Measurements from ENCODE around the gene AQP1.

Gene AQP1

DNA sequence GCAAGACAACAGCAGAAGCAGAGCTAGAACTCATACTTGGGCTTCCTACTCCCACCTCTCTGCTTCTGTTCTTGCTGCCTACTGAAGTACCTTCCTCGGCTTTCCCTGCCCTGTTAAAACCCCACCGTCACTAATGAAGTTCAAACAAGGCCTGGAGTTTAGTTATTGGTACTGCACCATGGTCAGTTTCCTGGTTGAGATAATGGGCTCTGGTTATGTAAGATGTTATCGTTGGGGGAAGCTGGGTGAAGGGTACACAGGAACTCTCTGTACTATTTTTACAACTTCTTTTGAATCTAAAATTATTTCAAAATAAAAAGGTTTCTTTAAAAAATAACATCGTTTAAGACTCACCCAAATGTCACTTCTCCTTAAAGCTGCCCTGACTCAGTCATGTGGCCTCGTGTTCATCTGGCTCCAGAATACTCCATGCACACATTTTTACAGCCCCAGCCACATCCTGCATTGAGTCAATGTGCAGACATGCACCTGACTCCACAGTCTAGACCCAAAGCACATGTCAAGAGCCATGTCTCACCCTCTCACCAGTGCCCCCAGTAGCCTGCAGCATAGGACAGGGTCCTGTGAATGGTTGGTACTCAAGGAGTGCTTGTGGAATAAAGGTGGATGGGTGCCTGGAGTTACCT, 36.9 kb upstream of the AQP1 start:
- no peak for DNase-seq (ENCODE audit: low read depth)
- no peak overlapping the region for H3K4me3 ChIP-seq (ENCODE audit: low read length)

DNA sequence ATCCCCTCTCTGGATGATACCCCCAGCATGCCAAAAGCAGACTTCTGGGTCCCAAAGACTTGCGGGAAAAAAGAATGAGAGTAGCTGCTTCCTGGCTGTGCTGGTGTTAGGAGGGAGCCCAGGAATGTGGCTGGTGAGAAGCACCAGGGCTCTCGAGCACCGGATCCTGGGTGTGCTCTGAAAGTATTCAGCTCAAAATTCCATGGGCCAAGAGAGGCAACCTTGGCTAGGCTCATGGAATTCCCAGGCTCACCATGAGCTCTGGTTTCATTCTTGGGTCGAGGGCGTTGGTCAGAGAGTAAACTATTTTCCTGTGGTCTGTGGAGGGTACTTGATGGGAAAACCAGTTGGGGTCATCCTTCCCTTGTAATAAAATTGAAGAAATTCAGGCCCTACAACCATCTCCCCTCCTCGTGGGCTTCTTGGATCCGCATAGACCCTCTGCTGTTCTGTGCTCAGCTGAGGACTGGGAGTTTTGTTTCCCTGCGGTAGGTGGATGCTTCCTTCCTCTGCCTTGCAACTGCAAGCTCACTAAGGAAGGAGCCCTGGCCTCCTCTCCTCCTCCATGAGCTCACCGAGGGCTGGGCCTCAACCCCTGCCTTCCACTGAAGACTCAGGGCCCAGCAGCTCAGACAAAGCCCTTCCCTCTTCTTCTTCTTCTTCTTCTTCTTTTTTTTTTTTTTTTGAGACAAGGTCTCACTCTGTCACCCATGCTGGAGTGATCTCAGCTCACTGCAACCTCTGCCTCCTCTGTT, 34.5 kb upstream of the AQP1 start:
- no peak for TF ChIP-seq CTCF (conservative IDR thresholded peaks at IDR 0.05; ENCODE audit: low read depth, low read length)
- no peak for DNase-seq (ENCODE audit: low read depth)
- no peak overlapping the region for H3K4me3 ChIP-seq (ENCODE audit: low read length)

More for the DNA sequence above, 36.9 kb upstream of the AQP1 start:
- TF ChIP-seq CTCF (conservative IDR thresholded peaks at IDR 0.05; ENCODE audit: low read depth, low read length): no peak

DNA sequence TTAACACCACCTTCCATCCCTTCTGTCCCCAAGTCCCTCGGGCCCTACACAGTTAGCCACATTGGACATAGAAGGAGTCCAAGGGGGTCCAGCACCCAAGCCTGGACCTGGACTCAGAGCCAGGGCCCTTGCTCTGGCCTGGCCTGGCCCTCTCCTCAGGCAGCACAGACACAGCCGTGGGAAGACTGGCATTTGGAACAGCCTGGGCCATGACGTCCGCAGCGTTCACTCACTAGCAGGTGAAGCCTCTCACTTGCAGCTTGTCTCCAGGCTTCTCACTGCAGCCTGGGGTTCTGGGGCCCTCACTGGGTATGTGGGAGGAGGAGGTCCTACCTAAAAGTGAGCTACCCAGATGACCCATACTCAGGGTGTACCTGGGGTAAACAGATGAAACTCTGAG, 33.7 kb upstream of the AQP1 start:
- TF ChIP-seq CTCF (conservative IDR thresholded peaks at IDR 0.05; ENCODE audit: low read depth, low read length): no peak
- DNase-seq (ENCODE audit: low read depth): no peak
- H3K4me3 ChIP-seq (ENCODE audit: low read length): no peak overlapping the region

- no peak overlapping the region for H3K4me3 ChIP-seq (ENCODE audit: low read length)
- DNase-seq (ENCODE audit: low read depth): no peak
- TF ChIP-seq CTCF (conservative IDR thresholded peaks at IDR 0.05; ENCODE audit: low read depth, low read length): no peak
These were observed 32.2 kb upstream of the AQP1 start for GRCh38 chr7:30879139-30880124.

GRCh38 chr7:30880125-30880720, 31.4 kb upstream of the AQP1 start:
- no peak for DNase-seq (ENCODE audit: low read depth)
- H3K4me3 ChIP-seq (ENCODE audit: low read length): no peak overlapping the region
- TF ChIP-seq CTCF (conservative IDR thresholded peaks at IDR 0.05; ENCODE audit: low read depth, low read length): no peak

DNA sequence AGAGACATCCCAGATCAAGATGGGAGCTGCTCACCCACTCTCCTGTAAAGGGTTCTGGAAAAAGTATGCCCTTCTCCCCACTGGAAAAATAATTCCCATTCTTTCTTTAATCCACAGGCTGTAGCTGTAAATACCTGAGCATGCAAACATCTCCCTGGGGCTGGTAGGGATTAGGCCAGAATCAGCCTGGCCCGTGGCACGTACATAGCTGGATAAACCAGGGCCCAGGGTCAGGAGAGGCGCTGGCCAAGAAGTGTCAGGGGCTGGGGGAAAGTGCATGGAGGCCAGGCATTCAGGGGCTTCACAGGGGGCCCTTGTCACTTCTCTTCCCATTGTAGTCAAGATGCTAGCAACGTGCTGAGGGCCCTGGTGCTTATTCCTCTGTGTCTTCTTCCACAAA, 30.7 kb upstream of the AQP1 start:
- H3K4me3 ChIP-seq (ENCODE audit: low read length): no peak overlapping the region
- no peak for DNase-seq (ENCODE audit: low read depth)
- no peak for TF ChIP-seq CTCF (conservative IDR thresholded peaks at IDR 0.05; ENCODE audit: low read depth, low read length)

All from retinal pigment epithelial cell (primary cell).